HG03103 (cell line): ENCODE results near the gene SLN.

Source experiments
- ATAC-seq: cut with Tn5 transposase; IDR thresholded peaks from one replicate; pipeline ENCODE4 v1.9.1; 2021; ENCODE audit warnings: low read depth; ENCODE audit not compliant: unreplicated experiment

The SLN gene

GRCh38 chr11:107719557-107720302, 7.9 kb upstream of the SLN start:
- no peak for ATAC-seq

DNA sequence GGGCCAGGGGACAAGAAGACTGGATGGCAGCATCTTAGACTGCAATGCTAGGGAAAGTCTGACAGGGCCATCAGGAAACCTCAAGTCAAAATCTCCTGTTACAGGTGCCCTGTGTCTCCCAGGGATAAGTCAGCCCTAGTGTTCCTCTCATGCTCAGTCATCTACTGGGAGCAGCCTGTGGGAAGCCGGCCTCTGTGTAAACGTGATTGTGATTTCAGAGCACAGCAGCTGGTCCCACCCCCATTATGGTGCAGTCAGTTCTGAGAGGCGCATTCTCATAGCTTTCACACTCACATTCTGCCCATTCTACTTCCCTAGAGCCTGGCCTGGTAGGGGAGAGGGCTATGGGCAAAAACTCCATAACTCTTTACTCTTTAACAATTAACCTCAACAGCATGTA, 7.2 kb upstream of the SLN start:
- no peak for ATAC-seq

GRCh38 chr11:107716884-107717532, 5.2 kb upstream of the SLN start:
- no peak for ATAC-seq

DNA sequence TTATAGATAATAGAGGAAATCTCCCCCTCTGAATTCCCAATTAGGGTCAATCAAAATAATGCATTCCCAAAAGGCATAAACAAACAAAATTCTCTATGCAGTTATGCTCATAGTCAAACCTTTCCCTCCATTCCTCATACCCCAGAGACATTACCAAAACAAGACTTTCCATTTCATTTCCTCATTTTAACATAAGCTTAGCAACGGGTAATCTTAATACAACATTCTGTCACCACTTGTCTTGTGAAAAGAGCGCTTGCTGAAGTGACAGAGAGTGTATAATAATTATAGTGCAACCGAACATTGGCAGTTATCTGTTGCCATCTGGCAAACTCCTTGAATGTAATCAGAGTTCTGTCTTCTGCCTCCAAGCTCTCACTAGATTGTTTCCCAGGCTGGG, 1.2 kb upstream of the SLN start:
- ATAC-seq: no peak

DNA sequence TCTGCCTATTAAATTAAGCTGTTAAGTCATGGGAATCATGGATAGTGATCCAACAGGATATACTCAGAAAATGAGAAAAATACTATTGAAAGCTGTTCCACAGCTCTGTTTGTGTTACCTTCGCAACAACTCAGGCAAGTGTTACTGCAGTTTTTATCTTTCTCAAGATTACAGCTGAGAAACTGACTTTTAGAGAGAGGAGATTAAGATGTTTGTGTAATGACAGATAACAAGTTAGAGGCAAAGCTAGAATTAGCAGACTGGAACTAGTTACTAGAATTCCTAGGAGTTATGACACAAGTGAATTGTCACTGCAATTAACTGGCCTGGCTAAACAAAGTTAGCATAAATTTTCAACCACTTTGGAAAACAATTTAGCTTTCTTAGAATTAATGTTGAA, 1.6 kb downstream of the SLN start:
- no peak for ATAC-seq

DNA sequence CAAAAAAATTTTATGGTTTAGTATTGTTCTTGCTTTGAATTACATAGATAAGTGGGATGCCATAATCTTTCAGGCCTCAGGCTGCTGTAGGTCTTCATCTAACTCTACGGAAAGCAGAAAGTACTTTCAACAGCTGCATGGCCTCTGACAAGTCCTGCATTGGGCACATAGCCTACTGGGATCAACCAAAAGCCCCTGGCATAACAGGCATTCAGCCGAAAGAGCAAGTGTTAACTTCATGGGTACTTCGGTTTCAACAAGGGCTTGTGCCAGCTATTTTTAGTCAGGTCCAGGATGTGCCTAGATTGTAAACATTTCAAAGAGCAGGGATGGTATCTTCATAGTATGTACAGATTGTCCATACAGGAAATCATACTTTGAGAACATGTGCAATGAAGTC, 3.1 kb downstream of the SLN start:
- ATAC-seq: no peak

- no peak for ATAC-seq
These were observed 4.0 kb downstream of the SLN start for GRCh38 chr11:107707807-107708206.

DNA sequence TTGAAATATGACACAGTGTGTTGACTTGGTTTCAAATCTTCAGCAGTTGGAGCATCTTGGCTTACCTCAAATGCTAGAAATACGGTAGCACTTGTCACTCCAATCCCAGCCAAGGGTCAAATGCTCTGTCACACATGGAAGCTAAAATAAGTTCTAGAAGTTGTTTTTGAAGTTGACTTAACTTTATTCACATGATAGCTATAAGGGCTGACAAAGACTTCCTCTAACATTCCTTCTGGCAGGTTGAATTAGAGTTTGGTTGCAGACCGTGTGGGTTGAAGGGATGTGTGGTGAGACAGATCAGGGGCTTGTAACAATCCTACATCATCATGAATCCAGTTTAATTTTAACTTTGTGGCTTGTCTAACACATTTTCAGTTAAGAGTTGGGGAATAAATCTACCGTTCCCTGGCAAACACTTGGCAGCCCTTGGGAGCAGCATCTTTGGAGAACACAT, 4.6 kb downstream of the SLN start:
- ATAC-seq: no peak

GRCh38 chr11:107706531-107706930, 5.3 kb downstream of the SLN start:
- ATAC-seq: no peak

DNA sequence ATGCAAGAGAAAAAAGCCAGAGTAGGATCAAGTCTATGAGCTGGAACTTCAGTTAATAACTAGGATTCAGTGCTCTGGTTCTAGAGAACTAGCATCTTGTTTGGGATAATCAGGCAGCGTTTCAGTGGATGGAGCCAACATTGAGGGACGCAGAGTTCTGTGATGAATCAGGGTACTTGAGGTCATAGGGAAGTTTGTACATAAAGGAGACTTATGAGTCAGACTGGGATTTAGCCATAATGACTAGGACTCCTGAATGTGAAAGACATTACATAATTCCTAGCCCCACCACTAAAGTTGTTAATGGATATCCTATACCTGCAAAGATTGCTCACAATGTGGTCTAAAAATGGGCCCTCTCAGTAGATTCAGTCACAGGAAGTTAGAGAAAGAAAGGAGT, 6.8 kb downstream of the SLN start:
- ATAC-seq: no peak

DNA sequence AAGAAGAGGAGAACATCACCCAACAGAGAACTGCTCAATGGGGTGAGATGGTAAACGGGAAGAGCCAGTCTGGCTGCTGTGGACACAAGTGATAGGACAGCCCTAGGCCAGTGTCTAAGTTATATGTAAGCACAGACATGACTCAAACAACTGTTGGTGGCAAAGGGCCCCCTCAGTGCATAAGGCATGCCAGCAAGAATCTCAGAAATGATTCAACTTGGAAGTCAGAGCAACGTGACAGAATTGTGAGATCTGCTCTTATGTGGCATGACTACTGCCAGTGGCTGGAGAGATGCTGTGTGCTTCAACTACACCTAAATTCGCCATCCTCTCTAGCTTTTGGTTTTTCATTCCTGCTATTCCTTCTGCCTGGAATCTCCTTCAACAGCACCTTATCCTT, 7.4 kb downstream of the SLN start:
- ATAC-seq: no peak

DNA sequence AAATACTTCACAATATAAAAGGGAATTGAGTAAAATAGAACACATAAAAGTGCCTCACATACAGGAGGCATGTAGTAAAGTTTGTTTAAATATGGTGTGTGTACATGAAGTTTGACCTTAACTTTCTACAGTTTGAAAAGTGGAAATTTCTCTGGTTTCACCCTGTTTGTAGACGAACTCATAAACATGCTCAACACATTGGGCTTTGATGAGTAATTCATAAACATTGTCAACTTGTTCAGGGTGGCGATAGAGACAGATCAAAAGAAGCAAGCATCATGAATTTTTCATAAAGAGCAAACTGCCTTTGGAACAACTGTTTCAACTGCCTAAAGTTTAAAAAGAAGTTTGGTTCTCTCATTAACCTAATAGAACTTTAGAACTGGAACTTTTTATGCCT, 9.1 kb downstream of the SLN start:
- ATAC-seq: no peak

GRCh38 chr11:107702109-107702660, 9.7 kb downstream of the SLN start:
- no peak for ATAC-seq

DNA sequence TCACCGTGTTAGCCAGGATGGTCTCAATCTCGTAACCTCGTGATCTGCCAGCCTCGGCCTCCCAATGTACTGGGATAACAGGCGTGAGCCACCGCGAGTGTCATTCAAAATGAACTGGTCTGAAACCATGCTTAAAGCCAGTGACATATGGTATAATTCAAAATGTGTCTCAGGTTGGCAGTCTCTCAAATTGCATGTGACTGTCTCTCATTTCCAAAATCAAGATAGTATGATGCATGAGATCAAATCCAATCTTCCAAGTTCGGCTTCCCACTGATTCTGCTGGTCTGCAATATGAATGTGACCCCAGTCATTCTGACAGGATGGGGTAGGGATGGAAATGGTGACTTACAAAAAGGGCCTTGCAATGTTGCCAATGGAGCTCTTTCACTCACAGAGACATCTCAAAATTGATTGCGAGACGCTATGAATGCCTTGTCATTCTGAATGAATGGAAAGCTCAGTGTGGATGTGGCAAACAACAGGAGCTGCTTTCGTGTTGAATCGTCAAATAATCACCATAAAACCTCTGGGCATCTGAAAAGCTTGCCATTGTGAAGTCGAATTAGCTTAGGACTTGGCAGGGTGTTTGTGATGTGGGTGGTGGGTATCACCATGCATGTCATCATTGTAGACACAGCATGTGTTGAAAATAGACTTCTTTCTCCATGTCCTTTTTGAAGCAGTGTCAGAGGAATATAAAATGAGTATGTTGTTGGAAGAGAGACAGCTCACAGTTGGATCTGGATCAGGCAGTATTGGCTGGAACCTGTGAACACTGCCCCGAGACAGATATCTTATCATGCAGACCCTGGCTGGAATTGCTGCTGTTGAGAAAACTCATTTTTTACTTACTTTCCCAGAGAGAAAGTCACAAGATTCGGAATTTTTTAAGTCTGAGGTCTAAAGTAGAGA, 12.2 kb downstream of the SLN start:
- ATAC-seq: no peak

DNA sequence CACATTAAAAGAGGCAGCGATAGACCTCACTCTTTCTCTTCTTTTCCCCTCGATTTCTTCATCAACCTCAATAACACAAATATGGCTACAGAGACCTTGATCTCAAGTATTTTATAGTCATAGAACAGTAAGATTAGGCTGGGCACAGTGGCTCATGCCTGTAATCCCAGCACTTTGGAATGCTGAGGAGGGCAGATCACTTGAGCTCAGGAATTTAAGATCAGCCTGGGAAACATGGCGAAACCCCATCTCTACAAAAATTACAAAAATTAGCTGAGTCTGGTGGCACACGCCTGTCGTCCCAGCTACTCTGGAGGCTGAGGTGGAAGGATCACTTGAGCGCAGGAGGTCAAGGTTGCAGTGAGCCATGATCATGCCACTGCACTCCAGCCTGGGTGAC, 14.6 kb downstream of the SLN start:
- no peak for ATAC-seq

- no peak for ATAC-seq
These were observed 15.7 kb downstream of the SLN start for GRCh38 chr11:107696140-107696539.

DNA sequence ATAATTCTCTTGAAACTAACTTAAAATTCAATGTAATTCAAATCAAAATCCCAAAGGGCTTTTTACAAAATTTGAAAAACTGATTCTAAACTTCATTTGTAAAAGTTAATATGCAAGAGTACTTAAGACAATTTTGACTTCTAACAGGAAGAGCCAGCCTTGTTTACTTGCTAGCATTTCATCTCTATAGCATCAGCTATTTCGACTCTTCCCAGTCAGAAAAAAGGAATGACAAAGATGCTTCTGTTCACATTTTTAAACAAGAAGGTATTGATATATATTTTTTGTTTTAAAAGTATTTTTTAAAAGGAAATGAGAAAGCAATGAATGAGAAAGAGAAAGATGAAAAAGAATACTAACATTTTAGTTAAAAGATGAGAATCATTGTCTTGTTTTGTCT, 16.4 kb downstream of the SLN start:
- ATAC-seq: no peak

DNA sequence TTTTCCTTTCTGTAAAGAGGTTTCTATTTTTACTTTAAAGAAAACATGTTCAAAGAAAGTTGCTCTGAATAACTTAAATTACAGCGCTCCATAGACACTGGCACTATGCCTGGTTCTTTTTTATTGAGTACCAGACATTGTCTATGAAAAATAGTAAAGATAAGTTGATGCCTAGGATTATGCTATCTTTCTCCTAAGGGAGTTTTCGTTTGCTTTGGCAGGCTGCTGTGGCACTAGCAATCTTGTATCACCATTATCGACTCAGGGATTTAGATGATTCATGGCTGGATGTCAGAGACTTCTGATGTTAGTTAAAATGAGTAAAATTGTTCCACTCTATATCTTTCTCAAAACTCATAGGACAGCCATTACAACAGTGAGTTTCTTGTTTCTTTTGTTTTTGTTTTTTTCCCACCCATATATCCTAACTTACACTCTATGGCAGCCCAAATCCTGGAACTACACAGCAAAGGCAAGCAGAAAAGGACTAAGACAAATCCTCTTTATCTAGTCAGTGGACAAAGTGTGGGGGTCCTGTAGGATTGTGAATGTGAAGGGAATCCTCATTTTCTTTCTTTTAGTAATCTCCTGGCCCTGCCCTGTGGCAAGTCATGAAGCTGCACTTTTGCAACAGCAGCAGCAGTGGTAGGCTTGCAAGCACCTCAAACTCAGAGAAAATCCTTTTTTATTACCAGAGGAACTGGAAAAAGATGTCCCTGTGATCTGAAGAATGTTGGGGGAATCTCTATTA, 20.7 kb downstream of the SLN start:
- no peak for ATAC-seq

DNA sequence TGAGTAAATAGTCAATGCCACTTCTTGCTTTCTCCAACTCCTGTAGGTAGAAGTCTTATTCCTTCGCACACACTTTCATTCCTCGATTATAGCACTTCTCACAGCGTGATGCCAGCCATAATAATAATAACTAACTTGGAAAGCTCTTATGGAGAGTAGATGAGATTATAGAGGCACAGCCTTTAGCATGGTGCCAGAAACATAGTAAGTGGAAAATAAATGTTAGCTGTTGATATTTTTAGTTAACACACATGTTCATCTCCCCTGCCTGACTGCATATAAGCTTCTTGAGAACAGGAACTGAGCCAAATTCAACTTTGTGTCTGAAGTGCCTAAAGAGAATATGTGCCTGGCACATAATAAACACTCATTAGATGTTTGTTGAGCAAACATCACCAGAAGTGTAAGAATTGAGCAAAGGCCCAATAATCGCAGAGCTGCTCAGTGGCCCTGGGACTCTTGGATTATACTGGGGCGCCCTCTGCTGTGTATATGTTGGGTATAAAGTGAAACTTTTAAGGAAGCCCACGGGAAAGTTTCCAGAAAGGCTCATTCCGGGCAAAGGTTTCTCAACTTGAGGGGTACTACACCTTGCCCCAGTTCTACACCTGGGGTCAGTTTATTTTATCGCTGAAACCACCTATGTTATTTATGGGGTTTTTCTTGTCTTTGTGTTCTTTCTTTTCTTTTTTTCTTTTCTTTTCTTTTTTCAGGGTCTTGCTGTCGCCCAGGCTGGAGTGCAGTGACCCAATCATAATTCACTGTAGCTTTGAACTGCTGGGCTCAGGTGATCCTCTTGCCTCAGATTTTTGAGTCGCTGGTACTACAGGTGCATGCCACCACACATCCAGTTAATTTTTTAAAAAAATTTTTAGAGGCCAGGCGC, 22.3 kb downstream of the SLN start:
- peak; percentile 66 for ATAC-seq
